ENCODE results near the gene RALB.
"Not testable (repeated sequence)": the region's sequence is repeated elsewhere in the genome, so short reads cannot be mapped to it uniquely, and the experiment has no call there.

DNA sequence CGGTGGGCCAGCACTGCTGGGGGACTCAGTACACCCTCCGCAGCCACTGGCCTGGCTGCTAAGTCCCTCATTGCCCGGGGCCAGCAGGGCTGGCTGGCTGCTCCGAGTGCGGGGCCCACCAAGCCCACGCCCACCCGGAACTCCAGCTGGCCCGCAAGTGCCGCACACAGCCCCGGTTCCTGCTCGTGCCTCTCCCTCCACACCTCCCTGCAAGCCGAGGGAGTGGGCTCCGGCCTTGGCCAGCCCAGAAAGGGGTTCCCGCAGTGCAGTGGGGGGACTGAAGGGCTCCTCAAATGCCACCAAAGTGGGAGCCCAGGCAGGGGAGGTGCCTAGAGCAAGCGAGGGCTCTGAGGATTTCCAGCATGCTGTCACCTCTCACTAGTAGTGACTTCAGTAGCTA lies 7.3 kb downstream of the RALB start:
- TF ChIP-seq, protein P1, sequence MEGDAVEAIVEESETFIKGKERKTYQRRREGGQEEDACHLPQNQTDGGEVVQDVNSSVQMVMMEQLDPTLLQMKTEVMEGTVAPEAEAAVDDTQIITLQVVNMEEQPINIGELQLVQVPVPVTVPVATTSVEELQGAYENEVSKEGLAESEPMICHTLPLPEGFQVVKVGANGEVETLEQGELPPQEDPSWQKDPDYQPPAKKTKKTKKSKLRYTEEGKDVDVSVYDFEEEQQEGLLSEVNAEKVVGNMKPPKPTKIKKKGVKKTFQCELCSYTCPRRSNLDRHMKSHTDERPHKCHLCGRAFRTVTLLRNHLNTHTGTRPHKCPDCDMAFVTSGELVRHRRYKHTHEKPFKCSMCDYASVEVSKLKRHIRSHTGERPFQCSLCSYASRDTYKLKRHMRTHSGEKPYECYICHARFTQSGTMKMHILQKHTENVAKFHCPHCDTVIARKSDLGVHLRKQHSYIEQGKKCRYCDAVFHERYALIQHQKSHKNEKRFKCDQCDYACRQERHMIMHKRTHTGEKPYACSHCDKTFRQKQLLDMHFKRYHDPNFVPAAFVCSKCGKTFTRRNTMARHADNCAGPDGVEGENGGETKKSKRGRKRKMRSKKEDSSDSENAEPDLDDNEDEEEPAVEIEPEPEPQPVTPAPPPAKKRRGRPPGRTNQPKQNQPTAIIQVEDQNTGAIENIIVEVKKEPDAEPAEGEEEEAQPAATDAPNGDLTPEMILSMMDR (IDR thresholded peaks at IDR 0.05): not testable (repeated sequence)
- TF ChIP-seq POLR2AphosphoS5 (IDR thresholded peaks at IDR 0.05): not testable (repeated sequence)

All from esophagus muscularis mucosa (tissue), 3 donors.